HepG2 (cell line): ENCODE data around the gene YEATS2.

Experiments
- BRCA1 ChIP-seq: sonication (generic); formaldehyde crosslinking; IDR thresholded peaks from 2 replicates; pipeline ENCODE4 v1.4.0; 2020; ENCODE audit warnings: missing genetic modification reagents
- CREB3 ChIP-seq: sonication (generic); formaldehyde crosslinking; IDR thresholded peaks from 2 replicates; pipeline ENCODE4 v1.5.0; 2020; ENCODE audit warnings: missing genetic modification reagents
- CREM ChIP-seq, 2 experiments: sonication (generic) in 1 of 2; formaldehyde crosslinking in 1 of 2; IDR thresholded peaks; 2 replicates each; pipeline versions ENCODE4 v1.4.0 to v1.6.1; 2016 to 2020; ENCODE audit warnings: antibody characterized with exemption in 1 of 2, mild to moderate bottlenecking in 1 of 2, missing genetic modification reagents in 1 of 2
- CTCF ChIP-seq: sonication (generic); formaldehyde crosslinking; IDR thresholded peaks from 2 replicates; pipeline ENCODE4 v1.5.0; 2020; ENCODE audit warnings: mild to moderate bottlenecking, missing genetic modification reagents, moderate library complexity
- ETV6 ChIP-seq: sonication (generic); formaldehyde crosslinking; conservative IDR thresholded peaks from 2 replicates; pipeline ENCODE4 v1.4.0; 2020; ENCODE audit warnings: missing genetic modification reagents
- NBN ChIP-seq: fragments of 450-650 bp; conservative IDR thresholded peaks from 2 replicates; pipeline ENCODE4 v1.6.1; 2017
- POLR2A ChIP-seq, 2 experiments: IDR thresholded peaks; 2 replicates each; pipeline ENCODE4 v1.6.1; 2011; ENCODE audit warnings: low read depth in 2 of 2, low read length in 2 of 2, mild to moderate bottlenecking in 1 of 2, moderate library complexity in 1 of 2; ENCODE audit not compliant: insufficient read depth in 1 of 2
- RBAK ChIP-seq: sonication (generic); formaldehyde crosslinking; IDR thresholded peaks from 2 replicates; pipeline ENCODE4 v1.5.1; 2020; ENCODE audit warnings: mild to moderate bottlenecking, missing genetic modification reagents
- REST ChIP-seq, 2 experiments: IDR thresholded peaks; 2 replicates each; pipeline ENCODE4 v1.6.1; 2011 to 2012; ENCODE audit warnings: low read length in 2 of 2, borderline replicate concordance in 1 of 2, low read depth in 1 of 2, mild to moderate bottlenecking in 1 of 2, moderate library complexity in 1 of 2
- ZNF292 ChIP-seq: sonication (generic); formaldehyde crosslinking; IDR thresholded peaks from 2 replicates; pipeline ENCODE4 v1.8.1; 2022; ENCODE audit warnings: mild to moderate bottlenecking, low read depth, missing genetic modification reagents, borderline replicate concordance
- ZNF597 ChIP-seq: sonication (generic); formaldehyde crosslinking; IDR thresholded peaks from 2 replicates; pipeline ENCODE4 v1.5.0; 2020; ENCODE audit warnings: missing genetic modification reagents

GRCh38 chr3:183796372-183796771 is 98.8 kb downstream of the YEATS2 start:
- TF ChIP-seq ZNF292 (CRISPR knock-in tag) (no peak), CREM (IDR thresholded peaks at IDR 0.05) (no peak), CREM (CRISPR knock-in tag; IDR thresholded peaks at IDR 0.05) (no peak), POLR2A (IDR thresholded peaks at IDR 0.05; ENCODE audit: insufficient read depth in 1 of 2, low read depth in 2 of 2, low read length in 2 of 2) (no peak), REST (IDR thresholded peaks at IDR 0.05; ENCODE audit: borderline replicate concordance in 1 of 2, low read depth in 1 of 2, low read length in 2 of 2) (no peak), BRCA1 (CRISPR knock-in tag) (no peak), NBN (no peak), ETV6 (CRISPR knock-in tag) (no peak), CTCF (CRISPR knock-in tag) (no peak), ZNF597 (CRISPR knock-in tag) (no peak), CREB3 (CRISPR knock-in tag) (no peak), RBAK (no peak)
